PC-3 (cell line): ENCODE measurements around the gene CERK. TPM values are rescaled to one million over a fixed set of nuclear protein-coding genes. Genes with fewer than 3 reads are reported as not detected.

Experiments
- ATAC-seq: fragments of 200-7000 bp; cut with Tn5 transposase; 2 replicates; pipeline ENCODE4 v1.9.1; 2020; ENCODE audit warnings: mild to moderate bottlenecking, moderate library complexity
- BruUV-seq: library from RNA; stranded (reverse); fragments of 400-500 nt; replicated peaks from 2 replicates; lab custom pipeline; 2021; lab: Mats Ljungman, UMichigan
- CTCF ChIA-PET: fragments of 300-600 bp; sonication (Branson Sonifier 250); formaldehyde crosslinking; loops from one replicate; lab custom pipeline; 2022; ENCODE audit warnings: antibody characterized with exemption; lab: Charles Lee
- POLR2A ChIA-PET: fragments of 300-600 bp; sonication (Branson Sonifier 250); formaldehyde crosslinking; loops from one replicate; lab custom pipeline; 2022; ENCODE audit warnings: antibody characterized with exemption; ENCODE audit not compliant: unreplicated experiment; lab: Charles Lee
- DNase-seq: peaks from one replicate; pipeline ENCODE4 v3.0.0-alpha.2; 2015
- H2AFZ ChIP-seq: fragments of 300-600 bp; sonication (generic); 2 replicates; pipeline ENCODE4 v1.6.0; 2016; ENCODE audit warnings: antibody characterized with exemption, low read length
- H3F3A ChIP-seq: fragments of 300-600 bp; sonication (generic); one replicate; pipeline ENCODE4 v1.6.0; 2017; ENCODE audit warnings: antibody characterized with exemption, low read length, control low read depth, mild to moderate bottlenecking; ENCODE audit not compliant: unreplicated experiment
- H3K27ac ChIP-seq: fragments of 300-600 bp; sonication (generic); 2 replicates; pipeline ENCODE4 v1.5.1; 2016; ENCODE audit warnings: mild to moderate bottlenecking, low read length
- H3K27me3 ChIP-seq: fragments of 300-600 bp; sonication (generic); 2 replicates; pipeline ENCODE4 v1.6.1; 2016; ENCODE audit warnings: low read length, mixed read lengths
- H3K36me3 ChIP-seq: fragments of 300-600 bp; sonication (generic); 2 replicates; pipeline ENCODE4 v1.6.1; 2016; ENCODE audit warnings: low read depth, mixed run types, low read length, mixed read lengths
- H3K4me1 ChIP-seq: fragments of 300-600 bp; sonication (generic); 2 replicates; pipeline ENCODE4 v1.5.1; 2016; ENCODE audit warnings: low read length; ENCODE audit not compliant: insufficient read depth
- H3K4me2 ChIP-seq: fragments of 300-600 bp; sonication (generic); 2 replicates; pipeline ENCODE4 v1.6.0; 2016; ENCODE audit warnings: low read length
- H3K4me3 ChIP-seq: fragments of 300-600 bp; sonication (generic); 2 replicates; pipeline ENCODE4 v1.5.1; 2016; ENCODE audit warnings: mild to moderate bottlenecking, low read length, mixed read lengths
- H3K79me2 ChIP-seq: fragments of 300-600 bp; sonication (generic); 2 replicates; pipeline ENCODE4 v1.6.1; 2017; ENCODE audit warnings: low read length, mixed read lengths
- H3K9ac ChIP-seq: fragments of 300-600 bp; sonication (generic); 2 replicates; pipeline ENCODE4 v1.6.0; 2016; ENCODE audit warnings: mild to moderate bottlenecking, low read length
- H3K9me2 ChIP-seq: fragments of 300-600 bp; sonication (generic); replicated peaks from 2 replicates; pipeline ENCODE4 v1.6.1; 2016; ENCODE audit warnings: mixed run types, low read length, mixed read lengths
- H3K9me3 ChIP-seq: fragments of 300-600 bp; sonication (generic); 2 replicates; pipeline ENCODE4 v1.6.1; 2016; ENCODE audit warnings: low read length, mixed read lengths
- H4K20me1 ChIP-seq: fragments of 300-600 bp; sonication (generic); 2 replicates; pipeline ENCODE4 v1.6.1; 2016; ENCODE audit warnings: low read length, mixed read lengths
- EZH2 ChIP-seq: fragments of 300-600 bp; sonication (generic); IDR thresholded peaks from one replicate; pipeline ENCODE4 v1.6.1; 2017; ENCODE audit warnings: antibody characterized with exemption, mild to moderate bottlenecking, low read length; ENCODE audit not compliant: unreplicated experiment
- EZH2phosphoT487 ChIP-seq: fragments of 300-600 bp; sonication (generic); IDR thresholded peaks from 2 replicates; pipeline ENCODE4 v1.6.1; 2018; ENCODE audit warnings: mild to moderate bottlenecking, antibody characterized with exemption, low read length, borderline replicate concordance
- intact Hi-C: fragments of 100-400 bp; cut with micrococcal nuclease; formaldehyde crosslinking; loops from 2 replicates; pipeline ENCODE4 v1.9.0; 2023
- total RNA-seq: library from RNA; depleted of rRNA; stranded (reverse); fragments of >200 nt; gene quantifications from 2 replicates; pipeline ENCODE4 v1.2.3, GENCODE V29; 2014
- TF ChIP-seq, protein P1 (sequence below): fragments of 300-600 bp; sonication (generic); conservative IDR thresholded peaks from 2 replicates; pipeline ENCODE4 v1.5.1; 2017; ENCODE audit warnings: antibody characterized with exemption, low read depth, mild to moderate bottlenecking, low read length

Gene CERK
- total RNA-seq, 1 experiment from 2014 or later = 21.6 TPM

DNA sequence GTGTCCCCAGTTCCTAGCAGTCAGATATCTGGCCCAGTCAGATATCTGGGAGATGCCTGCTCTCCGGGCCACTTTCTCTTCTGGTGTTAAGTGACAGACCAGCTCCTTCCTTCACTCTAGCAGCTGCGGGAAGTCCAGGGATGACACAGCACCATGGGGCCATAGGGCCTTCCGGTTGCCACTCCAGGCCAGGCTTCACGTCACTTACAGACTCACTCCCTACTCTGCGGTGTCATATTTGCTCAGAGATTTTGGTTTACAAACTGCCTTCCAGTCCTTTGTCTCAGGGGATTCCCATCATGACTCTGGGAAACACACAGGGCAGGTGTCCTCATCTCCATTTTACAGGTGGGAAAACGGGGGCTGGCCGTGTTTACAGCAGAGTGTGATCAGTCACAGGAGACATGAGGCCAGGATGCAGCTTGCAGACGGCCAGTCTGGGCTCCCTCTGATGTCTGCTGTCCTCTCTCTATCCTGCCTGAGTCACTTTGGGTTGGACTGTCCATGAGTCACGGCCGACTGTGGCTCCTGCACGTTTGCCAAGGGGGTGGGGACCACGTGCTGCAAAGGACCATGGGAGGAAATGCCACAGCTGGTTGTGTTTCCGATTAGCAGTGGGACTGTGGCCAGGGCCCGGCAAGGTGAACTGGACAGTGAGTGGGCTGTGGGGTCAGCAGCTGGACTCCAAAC is 16.2 kb upstream of the CERK start:
- H3K4me1 ChIP-seq = peaks cover 19% of the 10 kb centered on the region
- ChIA-PET CTCF (no interaction called here), POLR2A (interaction anchor here (0.5 to 0.8 kb wide), 2 partner anchors 8 to 9 kb away, joined by 5 to 11 read pairs; partner anchors contain the start of gene TBC1D22A)
- peak; percentile 96 for ATAC-seq
- peak overlapping the region; percentile 99 for H3K27ac ChIP-seq
- intact Hi-C loops = loop anchor here (1.0 kb wide), 1 partner anchor 8 kb away; the partner anchor contains the start of gene TBC1D22A
- TF ChIP-seq EZH2phosphoT487 = no peak
- TF ChIP-seq, protein P1, sequence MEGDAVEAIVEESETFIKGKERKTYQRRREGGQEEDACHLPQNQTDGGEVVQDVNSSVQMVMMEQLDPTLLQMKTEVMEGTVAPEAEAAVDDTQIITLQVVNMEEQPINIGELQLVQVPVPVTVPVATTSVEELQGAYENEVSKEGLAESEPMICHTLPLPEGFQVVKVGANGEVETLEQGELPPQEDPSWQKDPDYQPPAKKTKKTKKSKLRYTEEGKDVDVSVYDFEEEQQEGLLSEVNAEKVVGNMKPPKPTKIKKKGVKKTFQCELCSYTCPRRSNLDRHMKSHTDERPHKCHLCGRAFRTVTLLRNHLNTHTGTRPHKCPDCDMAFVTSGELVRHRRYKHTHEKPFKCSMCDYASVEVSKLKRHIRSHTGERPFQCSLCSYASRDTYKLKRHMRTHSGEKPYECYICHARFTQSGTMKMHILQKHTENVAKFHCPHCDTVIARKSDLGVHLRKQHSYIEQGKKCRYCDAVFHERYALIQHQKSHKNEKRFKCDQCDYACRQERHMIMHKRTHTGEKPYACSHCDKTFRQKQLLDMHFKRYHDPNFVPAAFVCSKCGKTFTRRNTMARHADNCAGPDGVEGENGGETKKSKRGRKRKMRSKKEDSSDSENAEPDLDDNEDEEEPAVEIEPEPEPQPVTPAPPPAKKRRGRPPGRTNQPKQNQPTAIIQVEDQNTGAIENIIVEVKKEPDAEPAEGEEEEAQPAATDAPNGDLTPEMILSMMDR = no peak
- TF ChIP-seq EZH2 = no peak
- no peaks in the 10 kb centered on the region for H4K20me1 ChIP-seq
- peak; percentile 91 for DNase-seq
- H3K9ac ChIP-seq = peak overlapping the region; percentile 86
- H3K4me2 ChIP-seq = peak overlapping the region; percentile 72
- H3K36me3 ChIP-seq = peaks cover 8% of the 10 kb centered on the region; the same call in 1 of the 2 replicates
- TSS peak; percentile 75 for BruUV-seq
- H3K9me2 ChIP-seq = no peaks in the 10 kb centered on the region
- no peaks in the 10 kb centered on the region for H3K79me2 ChIP-seq
- no peaks in the 10 kb centered on the region for H3F3A ChIP-seq
- H2AFZ ChIP-seq = 0 out of 2 replicates have a peak overlapping the region, but pooled peaks have one; percentile 51
- H3K27me3 ChIP-seq = no peaks in the 10 kb centered on the region
- no peak overlapping the region; the same call in 1 of the 2 replicates for H3K4me3 ChIP-seq
- 0 out of 2 replicates have a peak, but pooled peaks cover 4% of the 10 kb centered on the region for H3K9me3 ChIP-seq

GRCh38 chr22:46753761-46754109 is 15.7 kb upstream of the CERK start:
- DNase-seq (no peak), ATAC-seq (no peak)
- TF ChIP-seq, protein P1 = no peak
- TF ChIP-seq EZH2 = no peak
- ChIA-PET POLR2A (no interaction called here), CTCF (no interaction called here)
- intact Hi-C loops = loop anchor here (1.0 kb wide), 1 partner anchor 9 kb away; the partner anchor contains the start of gene TBC1D22A
- no peaks in the 10 kb centered on the region for H3K27me3 ChIP-seq
- H4K20me1 ChIP-seq = no peaks in the 10 kb centered on the region
- H3K9me3 ChIP-seq = 0 out of 2 replicates have a peak, but pooled peaks cover 4% of the 10 kb centered on the region
- H3K4me2 ChIP-seq = peak overlapping the region; percentile 72
- peak overlapping the region; percentile 86 for H3K9ac ChIP-seq
- no peaks in the 10 kb centered on the region for H3F3A ChIP-seq
- no peak overlapping the region for H2AFZ ChIP-seq
- peaks cover 24% of the 10 kb centered on the region for H3K4me1 ChIP-seq
- peak overlapping the region; percentile 99 for H3K27ac ChIP-seq
- no peaks in the 10 kb centered on the region for H3K9me2 ChIP-seq
- H3K79me2 ChIP-seq = no peaks in the 10 kb centered on the region
- BruUV-seq = no TSS peak
- no peak overlapping the region for H3K4me3 ChIP-seq
- H3K36me3 ChIP-seq = peaks cover 8% of the 10 kb centered on the region; the same call in 1 of the 2 replicates

- CTCF ChIA-PET = no interaction called here
- DNase-seq = no peak
- Histone ChIP-seq H2AFZ (no peak overlapping the region), H3K4me1 (peaks cover 24% of the 10 kb centered on the region), H3K4me3 (no peak overlapping the region), H4K20me1 (no peaks in the 10 kb centered on the region), H3F3A (no peaks in the 10 kb centered on the region), H3K9me2 (no peaks in the 10 kb centered on the region), H3K9me3 (0 out of 2 replicates have a peak, but pooled peaks cover 4% of the 10 kb centered on the region), H3K9ac (peak overlapping the region; percentile 86), H3K36me3 (peaks cover 8% of the 10 kb centered on the region; the same call in 1 of the 2 replicates), H3K27me3 (no peaks in the 10 kb centered on the region), H3K27ac (peak overlapping the region; percentile 99), H3K4me2 (peak overlapping the region; percentile 72), H3K79me2 (no peaks in the 10 kb centered on the region)
- no peak for ATAC-seq
- TF ChIP-seq, protein P1 = no peak
- TF ChIP-seq EZH2phosphoT487 = no peak
- TF ChIP-seq EZH2 = no peak
- intact Hi-C loops = no loop called here
- BruUV-seq = no TSS peak
- POLR2A ChIA-PET = no interaction called here
Observed at GRCh38 chr22:46753360-46753759, 15.3 kb upstream of the CERK start.
